Activated CD8-positive, alpha-beta memory T cell treated with anti-CD3 and anti-CD28 coated beads, Interleukin-2, amount 50 U/mL, for 24 hours (primary cell): ENCODE data around the gene ACSBG1.

Experiments
- DNase-seq: peaks from one replicate; pipeline ENCODE4 v3.0.0-alpha.2; 2020; ENCODE audit errors: extremely low read depth

ACSBG1 gene

GRCh38 chr15:78130466-78131294 is 103.7 kb downstream of the ACSBG1 start:
- DNase-seq: no peak

DNA sequence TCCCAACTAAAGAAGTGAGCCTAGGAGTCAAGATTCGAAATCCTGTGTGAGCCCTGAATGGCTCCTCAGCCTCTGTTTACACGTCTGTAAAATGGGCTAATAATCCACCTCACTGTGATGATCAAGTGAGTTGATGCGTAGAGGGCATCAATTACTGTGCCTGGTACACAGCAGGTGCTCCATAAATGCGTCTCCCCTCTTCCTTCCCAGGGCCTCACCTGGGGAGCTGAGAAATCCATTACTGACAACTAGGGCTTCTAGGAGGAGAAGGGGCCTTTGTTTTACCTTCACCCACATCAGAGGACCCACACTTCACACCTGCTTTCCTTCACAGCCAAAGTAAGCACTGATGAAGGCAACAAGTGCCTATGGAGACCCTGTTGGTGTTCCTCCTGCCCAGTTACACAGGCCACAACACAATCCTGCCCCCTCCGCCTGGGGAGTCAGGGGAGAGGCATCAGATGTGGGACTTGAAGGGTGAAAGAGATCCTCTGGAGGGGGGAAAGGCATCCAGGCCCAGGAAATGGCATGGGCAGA is 104.5 kb downstream of the ACSBG1 start:
- DNase-seq: no peak

DNA sequence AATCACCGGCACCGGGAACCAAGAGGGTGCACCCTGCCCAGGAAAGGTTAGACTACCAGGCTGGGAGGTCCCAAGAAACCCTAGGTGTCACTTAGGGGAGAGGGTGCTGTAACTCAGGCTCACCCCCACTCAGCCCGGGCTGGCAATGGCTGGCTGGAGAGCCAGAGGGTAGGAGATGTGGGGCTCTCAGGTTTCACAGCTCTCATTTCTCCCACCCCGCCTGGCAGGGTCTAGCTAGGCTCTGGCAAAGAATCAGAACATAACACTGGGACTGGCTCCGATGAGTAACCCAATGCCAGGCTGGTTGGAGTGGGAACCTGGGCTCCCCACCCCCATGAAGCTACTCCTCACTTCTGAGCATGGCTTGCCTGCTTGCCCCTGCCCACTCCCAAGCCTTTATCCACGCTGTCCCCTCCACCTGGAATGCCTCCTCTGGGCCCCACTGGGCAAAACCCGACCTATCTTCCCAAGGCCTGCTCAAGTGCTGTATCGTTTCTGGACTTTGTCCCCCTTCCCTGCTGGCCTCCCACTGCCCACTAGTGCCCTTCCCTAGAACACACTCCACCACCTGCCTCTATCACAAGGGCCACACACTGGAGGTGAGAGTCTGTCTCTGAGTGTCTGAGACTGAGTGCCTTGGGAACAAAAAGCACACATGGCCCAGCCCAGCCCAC is 105.2 kb downstream of the ACSBG1 start:
- DNase-seq: no peak

GRCh38 chr15:78127882-78128281 is 106.5 kb downstream of the ACSBG1 start:
- no peak for DNase-seq

GRCh38 chr15:78125267-78125666 is 109.1 kb downstream of the ACSBG1 start:
- no peak for DNase-seq

- DNase-seq: no peak
Observed at GRCh38 chr15:78120523-78120922, 113.8 kb downstream of the ACSBG1 start.
